Renal pelvis (tissue), 4 donors: ENCODE data around the gene KCNB1. TPM values are rescaled to one million over a fixed set of nuclear protein-coding genes. Genes with fewer than 3 reads are reported as not detected.
"Not testable (repeated sequence)": the region's sequence is repeated elsewhere in the genome, so short reads cannot be mapped to it uniquely, and the experiment has no call there.

Experiments used
- DNase-seq: peaks from one replicate; pipeline ENCODE4 v3.0.0-alpha.2; 2013
- polyA plus RNA-seq, 3 donors: library from polyadenylated mRNA; unstranded; fragments of 120-200 nt; gene quantifications; one replicate each; pipeline ENCODE4 v1.2.1, GENCODE V29; 2013; ENCODE audit not compliant: insufficient read length in 3 of 3

The KCNB1 gene
- polyA plus RNA-seq, 3 donors = 0.37 to 0.57 (median 0.50) TPM

GRCh38 chr20:49409975-49410621, 72.4 kb downstream of the KCNB1 start:
- DNase-seq = not testable (repeated sequence)

- DNase-seq = no peak
Measured at GRCh38 chr20:49409302-49409974, 73.0 kb downstream of the KCNB1 start.

GRCh38 chr20:49408509-49409104, 73.9 kb downstream of the KCNB1 start:
- no peak for DNase-seq

- DNase-seq = no peak
Measured at GRCh38 chr20:49406666-49407065, 75.8 kb downstream of the KCNB1 start.

- DNase-seq = no peak
Measured at GRCh38 chr20:49405696-49406095, 76.8 kb downstream of the KCNB1 start.

- no peak for DNase-seq
Measured at GRCh38 chr20:49405062-49405683, 77.3 kb downstream of the KCNB1 start.

- DNase-seq = no peak
Measured at GRCh38 chr20:49404461-49404860, 78.0 kb downstream of the KCNB1 start.

GRCh38 chr20:49403911-49404310, 78.6 kb downstream of the KCNB1 start:
- DNase-seq = no peak

GRCh38 chr20:49403012-49403411, 79.5 kb downstream of the KCNB1 start:
- DNase-seq = no peak

GRCh38 chr20:49400904-49401303, 81.6 kb downstream of the KCNB1 start:
- DNase-seq = no peak

GRCh38 chr20:49400410-49400809, 82.1 kb downstream of the KCNB1 start:
- DNase-seq = no peak

- DNase-seq = no peak
Measured at GRCh38 chr20:49399329-49399728, 83.1 kb downstream of the KCNB1 start.

GRCh38 chr20:49398401-49399144, 83.9 kb downstream of the KCNB1 start:
- DNase-seq = no peak

GRCh38 chr20:49397525-49397924, 84.9 kb downstream of the KCNB1 start:
- no peak for DNase-seq

GRCh38 chr20:49396230-49396629, 86.2 kb downstream of the KCNB1 start:
- no peak for DNase-seq

- DNase-seq = no peak
Measured at GRCh38 chr20:49395659-49396058, 86.8 kb downstream of the KCNB1 start.

GRCh38 chr20:49395183-49395582, 87.3 kb downstream of the KCNB1 start:
- no peak for DNase-seq

- no peak for DNase-seq
Measured at GRCh38 chr20:49394757-49395156, 87.7 kb downstream of the KCNB1 start.

GRCh38 chr20:49394264-49394663, 88.2 kb downstream of the KCNB1 start:
- no peak for DNase-seq

- DNase-seq = no peak
Measured at GRCh38 chr20:49393803-49394202, 88.7 kb downstream of the KCNB1 start.

- no peak for DNase-seq
Measured at GRCh38 chr20:49392745-49393144, 89.7 kb downstream of the KCNB1 start.
